K562 (cell line): ENCODE data around the gene METTL2B. TPM values are rescaled to one million over a fixed set of nuclear protein-coding genes. Genes with fewer than 3 reads are reported as not detected.

Experiments
- CTCF ChIP-seq, 3 experiments: IDR thresholded peaks in 2 of 3; conservative IDR thresholded peaks in 1 of 3; 2 replicates each; pipeline ENCODE4 v1.5.1; 2011 to 2012; ENCODE audit warnings: low read length in 3 of 3, mild to moderate bottlenecking in 3 of 3, control low read depth in 2 of 3, improper control_type of control experiment in 1 of 3, inconsistent platforms in 1 of 3, low read depth in 1 of 3, mixed read lengths in 1 of 3, moderate library complexity in 1 of 3; ENCODE audit not compliant: insufficient read depth in 2 of 3
- RAD21 ChIP-seq, 2 experiments: fragments of 250-450 bp in 1 of 2; fragments of 450-650 bp in 1 of 2; sonication (Bioruptor Pico) in 1 of 2; formaldehyde crosslinking in 1 of 2; IDR thresholded peaks in 1 of 2; conservative IDR thresholded peaks in 1 of 2; 2 replicates each; pipeline versions ENCODE4 v1.4.0 to v1.8.0; 2020 to 2022; ENCODE audit warnings: mild to moderate bottlenecking in 2 of 2, moderate library complexity in 1 of 2
- SETDB1 ChIP-seq: IDR thresholded peaks from one replicate; pipeline ENCODE4 v1.6.1; 2012; ENCODE audit warnings: low read length, control low read depth, inconsistent platforms
- TCF7L2 ChIP-seq: fragments of 150-350 bp; IDR thresholded peaks from 2 replicates; pipeline ENCODE4 v1.6.1; 2016; ENCODE audit warnings: low read depth, mild to moderate bottlenecking, low read length, moderate library complexity
- THRB ChIP-seq: fragments of 450-650 bp; formaldehyde crosslinking; conservative IDR thresholded peaks from 2 replicates; pipeline ENCODE4 v1.4.0; 2022; ENCODE audit warnings: mild to moderate bottlenecking, missing genetic modification characterization
- ZBTB40 ChIP-seq, 2 experiments: fragments of 450-650 bp in 1 of 2; sonication (generic) in 1 of 2; formaldehyde crosslinking in 1 of 2; IDR thresholded peaks; 2 replicates each; pipeline versions ENCODE4 v1.7.1 to v1.9.0; 2016 to 2022; ENCODE audit warnings: inconsistent platforms in 1 of 2, mild to moderate bottlenecking in 1 of 2, missing genetic modification reagents in 1 of 2
- polyA plus RNA-seq, 8 experiments: library from polyadenylated mRNA; depleted of rRNA in 4 of 8; stranded (reverse) in 5 of 8; unstranded in 3 of 8; fragments of >200 nt; fragmentation: Nextera tagmentation in 2 of 8; fragmentation: Illumina TruSeq in 1 of 8; extraction: Ambion mirVana in 2 of 8; extraction: Trizol in 1 of 8; gene quantifications; 2 replicates each; pipeline versions ENCODE4 v1.2.1 to v1.2.3, GENCODE V29; 2011 to 2014; ENCODE audit warnings: inconsistent platforms in 1 of 8, missing spikeins in 1 of 8
- total RNA-seq, 7 experiments: library from RNA; depleted of rRNA in 6 of 7; stranded (reverse); fragments of >200 nt in 6 of 7; fragmentation: Illumina TruSeq in 2 of 7; extraction: Trizol in 2 of 7; gene quantifications; 2 replicates each; pipeline versions ENCODE4 v1.2.1 to v1.2.3, GENCODE V29; 2011 to 2021; ENCODE audit warnings: low replicate concordance in 1 of 7
- TF ChIP-seq, protein P1 (sequence below): sonication (generic); formaldehyde crosslinking; IDR thresholded peaks from 2 replicates; pipeline ENCODE4 v1.8.0; 2022; ENCODE audit warnings: mild to moderate bottlenecking, missing genetic modification reagents

Gene METTL2B
- total and polyA plus RNA-seq, 9 of the 15 experiments (the other 6 are each of a cell fraction or from before 2014, with no cell fraction given) = 35.9 to 95.7 (median 79.2) TPM

DNA sequence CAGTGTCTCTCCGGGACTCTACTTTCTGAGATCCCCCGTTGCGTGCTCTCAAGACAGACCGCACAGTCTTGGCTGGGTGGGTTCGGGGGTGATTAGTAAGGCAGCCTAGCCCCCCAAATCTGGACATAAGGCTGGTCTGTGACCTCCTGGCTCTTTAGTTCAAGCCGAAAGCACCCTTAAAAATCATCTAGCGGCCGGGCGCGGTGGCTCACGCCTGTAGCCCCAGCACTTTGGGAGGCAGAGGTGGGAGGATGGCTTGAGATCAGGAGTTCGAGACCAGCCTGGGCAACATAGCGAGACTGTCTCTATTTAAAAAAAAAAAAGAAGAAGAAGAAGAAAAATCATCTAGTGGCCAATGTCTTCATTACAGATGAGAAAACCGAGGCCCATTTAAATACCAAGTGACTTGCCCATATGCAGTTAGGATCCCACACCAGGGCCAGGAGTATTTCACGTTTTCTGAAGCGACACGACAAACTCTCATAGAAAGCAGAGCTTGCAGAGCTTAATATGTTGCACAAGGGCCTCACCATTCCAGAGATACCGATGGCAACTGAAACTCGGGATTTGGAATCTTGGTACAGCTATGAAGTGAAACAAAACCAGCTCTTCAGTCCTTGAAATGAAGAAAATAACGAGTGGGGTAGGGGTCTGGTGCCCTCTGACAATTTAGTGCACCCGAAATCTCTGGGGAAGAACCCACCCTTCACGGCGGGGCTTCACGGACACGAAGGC is 21.6 kb upstream of the METTL2B start (continued):
- TF ChIP-seq ZBTB40 (IDR thresholded peaks at IDR 0.05) = peak; percentile 73
- peak; percentile 32; the same call in 1 of the 2 replicates for TF ChIP-seq ZBTB40 (CRISPR knock-in tag; IDR thresholded peaks at IDR 0.05)
- TF ChIP-seq SETDB1 = no peak
- TF ChIP-seq RAD21 (CRISPR knock-in tag; conservative IDR thresholded peaks at IDR 0.05 in 1 of 2, IDR thresholded peaks at IDR 0.05 in 1 of 2) = 0 out of 4 replicates have a peak, but pooled peaks of 1 of the 2 experiments have one; percentile 12
- TF ChIP-seq THRB (CRISPR knock-in tag) = peak; percentile 63; the same call in 1 of the 2 replicates
- TF ChIP-seq, protein P1, sequence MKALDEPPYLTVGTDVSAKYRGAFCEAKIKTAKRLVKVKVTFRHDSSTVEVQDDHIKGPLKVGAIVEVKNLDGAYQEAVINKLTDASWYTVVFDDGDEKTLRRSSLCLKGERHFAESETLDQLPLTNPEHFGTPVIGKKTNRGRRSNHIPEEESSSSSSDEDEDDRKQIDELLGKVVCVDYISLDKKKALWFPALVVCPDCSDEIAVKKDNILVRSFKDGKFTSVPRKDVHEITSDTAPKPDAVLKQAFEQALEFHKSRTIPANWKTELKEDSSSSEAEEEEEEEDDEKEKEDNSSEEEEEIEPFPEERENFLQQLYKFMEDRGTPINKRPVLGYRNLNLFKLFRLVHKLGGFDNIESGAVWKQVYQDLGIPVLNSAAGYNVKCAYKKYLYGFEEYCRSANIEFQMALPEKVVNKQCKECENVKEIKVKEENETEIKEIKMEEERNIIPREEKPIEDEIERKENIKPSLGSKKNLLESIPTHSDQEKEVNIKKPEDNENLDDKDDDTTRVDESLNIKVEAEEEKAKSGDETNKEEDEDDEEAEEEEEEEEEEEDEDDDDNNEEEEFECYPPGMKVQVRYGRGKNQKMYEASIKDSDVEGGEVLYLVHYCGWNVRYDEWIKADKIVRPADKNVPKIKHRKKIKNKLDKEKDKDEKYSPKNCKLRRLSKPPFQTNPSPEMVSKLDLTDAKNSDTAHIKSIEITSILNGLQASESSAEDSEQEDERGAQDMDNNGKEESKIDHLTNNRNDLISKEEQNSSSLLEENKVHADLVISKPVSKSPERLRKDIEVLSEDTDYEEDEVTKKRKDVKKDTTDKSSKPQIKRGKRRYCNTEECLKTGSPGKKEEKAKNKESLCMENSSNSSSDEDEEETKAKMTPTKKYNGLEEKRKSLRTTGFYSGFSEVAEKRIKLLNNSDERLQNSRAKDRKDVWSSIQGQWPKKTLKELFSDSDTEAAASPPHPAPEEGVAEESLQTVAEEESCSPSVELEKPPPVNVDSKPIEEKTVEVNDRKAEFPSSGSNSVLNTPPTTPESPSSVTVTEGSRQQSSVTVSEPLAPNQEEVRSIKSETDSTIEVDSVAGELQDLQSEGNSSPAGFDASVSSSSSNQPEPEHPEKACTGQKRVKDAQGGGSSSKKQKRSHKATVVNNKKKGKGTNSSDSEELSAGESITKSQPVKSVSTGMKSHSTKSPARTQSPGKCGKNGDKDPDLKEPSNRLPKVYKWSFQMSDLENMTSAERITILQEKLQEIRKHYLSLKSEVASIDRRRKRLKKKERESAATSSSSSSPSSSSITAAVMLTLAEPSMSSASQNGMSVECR (CRISPR knock-in tag) = peak; percentile 53; the same call in 1 of the 2 replicates
- 0 out of 2 replicates have a peak, but pooled peaks have one; percentile 12 for TF ChIP-seq TCF7L2
- 0 out of 6 replicates have a peak, but pooled peaks of 1 of the 3 experiments have one; percentile 25 for TF ChIP-seq CTCF (IDR thresholded peaks at IDR 0.05 in 2 of 3, conservative IDR thresholded peaks at IDR 0.05 in 1 of 3; ENCODE audit: insufficient read depth in 2 of 3, low read depth in 1 of 3, low read length in 3 of 3)
